ENCODE results near the gene BCL2.

Gene BCL2

GRCh38 chr18:63293935-63294334 lies 25.6 kb downstream of the BCL2 start:
- Histone ChIP-seq H3K4me1 (ENCODE audit: low read length) (peaks cover 73% of the 10 kb centered on the region), H4K20me1 (ENCODE audit: insufficient read depth, low read length) (peaks cover 51% of the 10 kb centered on the region), H3K36me3 (replicated peaks; ENCODE audit: low read depth, low read length) (peaks cover 77% of the 10 kb centered on the region), H3K4me3 (ENCODE audit: low read length) (peak overlapping the region; percentile 57), H3K9me3 (ENCODE audit: insufficient read depth, low read length) (no peaks in the 10 kb centered on the region), H3K27ac (ENCODE audit: low read length) (peak overlapping the region; percentile 91), H3K9ac (ENCODE audit: low read length) (peak overlapping the region; percentile 68), H3K4me2 (ENCODE audit: low read length) (peak overlapping the region; percentile 73), H3K27me3 (ENCODE audit: low read depth, low read length) (no peaks in the 10 kb centered on the region), H2AFZ (ENCODE audit: low read depth, low read length) (no peak overlapping the region), H3K79me2 (ENCODE audit: low read length) (peaks cover 98% of the 10 kb centered on the region)
- TF ChIP-seq EZH2phosphoT487 (IDR thresholded peaks at IDR 0.05; ENCODE audit: low read depth) = no peak
- TF ChIP-seq CTCF (IDR thresholded peaks at IDR 0.05; ENCODE audit: low read depth, low read length) = no peak

GRCh38 chr18:63292831-63293683 lies 26.5 kb downstream of the BCL2 start:
- Histone ChIP-seq H3K4me3 (ENCODE audit: low read length) (peak overlapping the region; percentile 57), H3K4me1 (ENCODE audit: low read length) (peaks cover 81% of the 10 kb centered on the region), H3K9ac (ENCODE audit: low read length) (peak overlapping the region; percentile 68), H2AFZ (ENCODE audit: low read depth, low read length) (no peak overlapping the region), H3K79me2 (ENCODE audit: low read length) (peaks cover 98% of the 10 kb centered on the region), H4K20me1 (ENCODE audit: insufficient read depth, low read length) (peaks cover 50% of the 10 kb centered on the region), H3K4me2 (ENCODE audit: low read length) (peak overlapping the region; percentile 73), H3K27me3 (ENCODE audit: low read depth, low read length) (no peaks in the 10 kb centered on the region), H3K27ac (ENCODE audit: low read length) (peak overlapping the region; percentile 91), H3K9me3 (ENCODE audit: insufficient read depth, low read length) (no peaks in the 10 kb centered on the region), H3K36me3 (replicated peaks; ENCODE audit: low read depth, low read length) (peaks cover 76% of the 10 kb centered on the region)
- TF ChIP-seq CTCF (IDR thresholded peaks at IDR 0.05; ENCODE audit: low read depth, low read length) (no peak), EZH2phosphoT487 (IDR thresholded peaks at IDR 0.05; ENCODE audit: low read depth) (no peak)

- H3K27me3 ChIP-seq (ENCODE audit: low read depth, low read length) = no peaks in the 10 kb centered on the region
- H3K27ac ChIP-seq (ENCODE audit: low read length) = peak overlapping the region; percentile 91
- no peak for TF ChIP-seq EZH2phosphoT487 (IDR thresholded peaks at IDR 0.05; ENCODE audit: low read depth)
- no peak for TF ChIP-seq CTCF (IDR thresholded peaks at IDR 0.05; ENCODE audit: low read depth, low read length)
- H3K9ac ChIP-seq (ENCODE audit: low read length) = peak overlapping the region; percentile 62; the same call in 1 of the 2 replicates
- peaks cover 95% of the 10 kb centered on the region for H3K4me1 ChIP-seq (ENCODE audit: low read length)
- H3K79me2 ChIP-seq (ENCODE audit: low read length) = peaks cover 98% of the 10 kb centered on the region
- no peak overlapping the region for H2AFZ ChIP-seq (ENCODE audit: low read depth, low read length)
- H3K36me3 ChIP-seq (replicated peaks; ENCODE audit: low read depth, low read length) = peaks cover 73% of the 10 kb centered on the region
- peak overlapping the region; percentile 73 for H3K4me2 ChIP-seq (ENCODE audit: low read length)
- H4K20me1 ChIP-seq (ENCODE audit: insufficient read depth, low read length) = peaks cover 51% of the 10 kb centered on the region
- H3K4me3 ChIP-seq (ENCODE audit: low read length) = peak overlapping the region; percentile 57; the same call in 1 of the 2 replicates
- H3K9me3 ChIP-seq (ENCODE audit: insufficient read depth, low read length) = no peaks in the 10 kb centered on the region
Measured at GRCh38 chr18:63291278-63291677, 28.3 kb downstream of the BCL2 start.

- Histone ChIP-seq H3K4me2 (ENCODE audit: low read length) (no peak overlapping the region), H3K4me3 (ENCODE audit: low read length) (no peak overlapping the region), H3K9ac (ENCODE audit: low read length) (no peak overlapping the region), H4K20me1 (ENCODE audit: insufficient read depth, low read length) (peaks cover 51% of the 10 kb centered on the region), H3K36me3 (replicated peaks; ENCODE audit: low read depth, low read length) (peaks cover 72% of the 10 kb centered on the region), H3K79me2 (ENCODE audit: low read length) (peaks cover 98% of the 10 kb centered on the region), H3K27ac (ENCODE audit: low read length) (peak overlapping the region; percentile 91; the same call in 1 of the 2 replicates), H3K27me3 (ENCODE audit: low read depth, low read length) (no peaks in the 10 kb centered on the region), H3K4me1 (ENCODE audit: low read length) (peaks cover 95% of the 10 kb centered on the region), H3K9me3 (ENCODE audit: insufficient read depth, low read length) (no peaks in the 10 kb centered on the region), H2AFZ (ENCODE audit: low read depth, low read length) (no peak overlapping the region)
- no peak for TF ChIP-seq CTCF (IDR thresholded peaks at IDR 0.05; ENCODE audit: low read depth, low read length)
- no peak for TF ChIP-seq EZH2phosphoT487 (IDR thresholded peaks at IDR 0.05; ENCODE audit: low read depth)
Measured at GRCh38 chr18:63290821-63291200, 28.8 kb downstream of the BCL2 start.
